ENCODE measurements around the gene GTSE1.

DNA sequence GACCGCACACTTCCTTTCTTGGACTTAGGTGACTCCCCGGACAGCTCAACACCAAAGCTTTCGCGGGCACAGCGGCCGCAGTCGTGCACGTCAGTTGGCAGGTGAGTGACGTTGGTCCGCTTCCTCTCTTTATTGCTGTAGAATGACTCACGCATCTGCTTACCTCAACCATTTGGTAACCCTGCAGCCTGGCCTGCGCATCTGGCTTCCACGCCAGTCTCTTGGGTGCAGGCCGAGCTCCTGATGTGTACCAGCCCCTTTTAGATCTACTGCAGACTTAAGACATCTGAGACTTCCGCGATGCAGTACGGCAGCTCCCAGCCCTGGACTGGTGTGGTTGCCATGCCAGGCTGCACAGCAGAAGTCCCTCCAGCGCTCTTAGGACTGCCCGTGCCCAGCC is 26.5 kb downstream of the GTSE1 start:
- TF ChIP-seq, protein P1, sequence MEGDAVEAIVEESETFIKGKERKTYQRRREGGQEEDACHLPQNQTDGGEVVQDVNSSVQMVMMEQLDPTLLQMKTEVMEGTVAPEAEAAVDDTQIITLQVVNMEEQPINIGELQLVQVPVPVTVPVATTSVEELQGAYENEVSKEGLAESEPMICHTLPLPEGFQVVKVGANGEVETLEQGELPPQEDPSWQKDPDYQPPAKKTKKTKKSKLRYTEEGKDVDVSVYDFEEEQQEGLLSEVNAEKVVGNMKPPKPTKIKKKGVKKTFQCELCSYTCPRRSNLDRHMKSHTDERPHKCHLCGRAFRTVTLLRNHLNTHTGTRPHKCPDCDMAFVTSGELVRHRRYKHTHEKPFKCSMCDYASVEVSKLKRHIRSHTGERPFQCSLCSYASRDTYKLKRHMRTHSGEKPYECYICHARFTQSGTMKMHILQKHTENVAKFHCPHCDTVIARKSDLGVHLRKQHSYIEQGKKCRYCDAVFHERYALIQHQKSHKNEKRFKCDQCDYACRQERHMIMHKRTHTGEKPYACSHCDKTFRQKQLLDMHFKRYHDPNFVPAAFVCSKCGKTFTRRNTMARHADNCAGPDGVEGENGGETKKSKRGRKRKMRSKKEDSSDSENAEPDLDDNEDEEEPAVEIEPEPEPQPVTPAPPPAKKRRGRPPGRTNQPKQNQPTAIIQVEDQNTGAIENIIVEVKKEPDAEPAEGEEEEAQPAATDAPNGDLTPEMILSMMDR (IDR thresholded peaks at IDR 0.05): no peak
- TF ChIP-seq POLR2A (IDR thresholded peaks at IDR 0.05) (no peak), POLR2AphosphoS5 (IDR thresholded peaks at IDR 0.05) (no peak), EP300 (IDR thresholded peaks at IDR 0.05) (no peak)

Measured in gastroesophageal sphincter (tissue), 3 donors.